A549 (cell line): ENCODE data around the gene NRG4.

ENCODE experiments used
- MYC ChIP-seq: IDR thresholded peaks from 2 replicates; pipeline ENCODE4 v1.6.1; 2012; ENCODE audit warnings: mild to moderate bottlenecking, inconsistent platforms, low read length, improper control_type of control experiment, borderline replicate concordance
- POLR2A ChIP-seq: IDR thresholded peaks from 2 replicates; pipeline ENCODE4 v1.6.1; 2012; ENCODE audit warnings: mild to moderate bottlenecking, low read length
- RFX5 ChIP-seq: fragments of 450-650 bp; IDR thresholded peaks from 2 replicates; pipeline ENCODE4 v1.7.1; 2014; ENCODE audit warnings: antibody characterized with exemption, mild to moderate bottlenecking, moderate library complexity
- TF ChIP-seq, protein P1 (sequence below): fragments of 250-450 bp; sonication (Bioruptor Pico); IDR thresholded peaks from 2 replicates; pipeline ENCODE4 v1.5.0; 2020; ENCODE audit warnings: low read depth, mild to moderate bottlenecking, moderate library complexity

DNA sequence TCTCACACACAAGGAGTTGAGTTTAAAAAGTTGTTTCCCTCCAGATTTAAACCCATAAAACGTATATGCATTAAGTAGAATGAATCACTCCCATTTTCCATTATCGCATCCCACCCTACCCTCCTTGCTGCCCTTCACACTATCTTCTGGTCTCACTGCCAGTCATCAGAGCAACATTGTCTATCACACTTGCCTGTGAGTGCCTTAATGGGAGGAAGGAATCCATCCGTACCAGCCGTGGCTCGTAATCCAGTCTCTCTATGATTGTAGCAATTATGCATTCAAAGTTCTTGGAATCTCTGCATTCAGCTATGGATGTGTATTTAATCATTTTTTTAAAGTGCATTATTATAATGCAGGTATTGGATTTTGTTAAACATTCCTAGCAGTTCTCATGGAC, 49.5 kb upstream of the NRG4 start:
- no peak for TF ChIP-seq RFX5
- TF ChIP-seq POLR2A, result no peak
- no peak for TF ChIP-seq MYC
- TF ChIP-seq, protein P1, sequence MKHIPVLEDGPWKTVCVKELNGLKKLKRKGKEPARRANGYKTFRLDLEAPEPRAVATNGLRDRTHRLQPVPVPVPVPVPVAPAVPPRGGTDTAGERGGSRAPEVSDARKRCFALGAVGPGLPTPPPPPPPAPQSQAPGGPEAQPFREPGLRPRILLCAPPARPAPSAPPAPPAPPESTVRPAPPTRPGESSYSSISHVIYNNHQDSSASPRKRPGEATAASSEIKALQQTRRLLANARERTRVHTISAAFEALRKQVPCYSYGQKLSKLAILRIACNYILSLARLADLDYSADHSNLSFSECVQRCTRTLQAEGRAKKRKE (CRISPR knock-in tag), result no peak
